Measurements from ENCODE around the gene APRT. TPM values are rescaled to one million over a fixed set of nuclear protein-coding genes. Genes with fewer than 3 reads are reported as not detected.

Gene APRT
- total and polyA plus RNA-seq, 2 of the 4 experiments (the other 2 are of a cell fraction) = 40.5 to 157 TPM

GRCh38 chr16:88826070-88826840, 14.5 kb upstream of the APRT start:
- Histone ChIP-seq H2AK9ac (replicated peaks; ENCODE audit: low read depth, low read length, poor library complexity) (no peak overlapping the region), H3K9me1 (ENCODE audit: insufficient read depth, low read length) (no peaks in the 10 kb centered on the region), H3K14ac (replicated peaks; ENCODE audit: low read depth, low read length) (no peak overlapping the region), H3K9me3 (ENCODE audit: control insufficient read depth, insufficient read depth, low read length) (no peaks in the 10 kb centered on the region), H2BK20ac (ENCODE audit: low read depth, low read length) (no peak overlapping the region), H2AFZ (replicated peaks; ENCODE audit: low read length, poor library complexity) (no peak overlapping the region), H2BK15ac (ENCODE audit: low read depth, low read length) (no peak overlapping the region), H3K9ac (ENCODE audit: low read depth, low read length) (no peak overlapping the region), H2AK5ac (ENCODE audit: low read depth, low read length) (no peak overlapping the region), H4K91ac (ENCODE audit: insufficient read depth, low read depth, low read length) (no peak overlapping the region), H3K23ac (ENCODE audit: low read depth, low read length) (no peak overlapping the region), H4K5ac (ENCODE audit: low read depth, low read length) (no peak overlapping the region), H4K20me1 (ENCODE audit: insufficient read depth, low read length) (peaks cover 4% of the 10 kb centered on the region; the same call in 1 of the 2 replicates), H3K27me3 (ENCODE audit: control insufficient read depth, insufficient read depth, low read length) (no peaks in the 10 kb centered on the region), H3K36me3 (ENCODE audit: control insufficient read depth, insufficient read depth, low read length) (peaks cover 28% of the 10 kb centered on the region), H3K4ac (ENCODE audit: low read depth, low read length) (no peak overlapping the region), H3K4me3 (ENCODE audit: insufficient read depth, low read depth, low read length) (no peak overlapping the region), H3K56ac (ENCODE audit: extremely low read depth, insufficient read depth, low read length) (no peak overlapping the region), H3K27ac (ENCODE audit: insufficient read depth, low read length) (no peak overlapping the region), H3K18ac (ENCODE audit: low read depth, low read length) (no peak overlapping the region), H2BK5ac (ENCODE audit: low read depth, low read length, poor library complexity, severe bottlenecking) (no peak overlapping the region), H3K4me1 (ENCODE audit: control insufficient read depth, insufficient read depth, low read length) (peaks cover 4% of the 10 kb centered on the region; the same call in 1 of the 2 replicates), H3K79me1 (ENCODE audit: low read depth in 1 of 2, low read length in 2 of 2) (no peaks in the 10 kb centered on the region), H2BK120ac (ENCODE audit: low read depth, low read length) (no peak overlapping the region), H4K8ac (ENCODE audit: low read depth in 2 of 2, low read length in 2 of 2) (no peak overlapping the region), H3K4me2 (ENCODE audit: low read depth, low read length) (no peak overlapping the region)
- dilution Hi-C loops (cut with HindIII; ENCODE audit: low sequenced_read_pairs, unreplicated experiment) = no loop called here
- intact Hi-C loops (cut with micrococcal nuclease) = no loop called here
- WGBS, 2 experiments (ENCODE audit: extremely low coverage in 2 of 2, insufficient read length in 1 of 2) = 96% methylated on average over 12 of the region's 26 CpGs; no CpG with 5 or more reads in 1 of the 2 experiments
- in situ Hi-C loops (cut with MboI; ENCODE audit: low sequenced_read_pairs) = no loop called here
- ATAC-seq (ENCODE audit: low read depth) = no peak
- no peak for DNase-seq
- ChIA-PET CTCF (no interaction called here), POLR2A (ENCODE audit: unreplicated experiment) (no interaction called here)
- BruUV-seq (replicated peaks) = no TSS peak
- TF ChIP-seq CHD1 (IDR thresholded peaks at IDR 0.05; ENCODE audit: low read depth, low read length) (no peak), CTCF (conservative IDR thresholded peaks at IDR 0.05; ENCODE audit: low read depth, low read length) (no peak), POLR2A (IDR thresholded peaks at IDR 0.05; ENCODE audit: low read depth, low read length) (no peak), SMC3 (IDR thresholded peaks at IDR 0.05; ENCODE audit: low read depth, low read length) (no peak), MAZ (IDR thresholded peaks at IDR 0.05; ENCODE audit: borderline replicate concordance, low read depth, low read length) (no peak)

All from IMR-90 (cell line).